SU-DHL-6 (cell line): ENCODE data around the gene ITIH3.

ENCODE experiments used
- EZH2phosphoT487 ChIP-seq: fragments of 200-600 bp; sonication (generic), shearing (Covaris generic); conservative IDR thresholded peaks from 2 replicates; pipeline ENCODE4 v1.6.1; 2018; ENCODE audit warnings: mild to moderate bottlenecking, antibody characterized with exemption, low read length, moderate library complexity, mixed read lengths
- TF ChIP-seq, protein P1 (sequence below): fragments of 200-600 bp; sonication (generic); IDR thresholded peaks from one replicate; pipeline ENCODE4 v1.5.1; 2017; ENCODE audit warnings: antibody characterized with exemption, mild to moderate bottlenecking, low read length, moderate library complexity; ENCODE audit not compliant: insufficient read depth, poor library complexity, severe bottlenecking

DNA sequence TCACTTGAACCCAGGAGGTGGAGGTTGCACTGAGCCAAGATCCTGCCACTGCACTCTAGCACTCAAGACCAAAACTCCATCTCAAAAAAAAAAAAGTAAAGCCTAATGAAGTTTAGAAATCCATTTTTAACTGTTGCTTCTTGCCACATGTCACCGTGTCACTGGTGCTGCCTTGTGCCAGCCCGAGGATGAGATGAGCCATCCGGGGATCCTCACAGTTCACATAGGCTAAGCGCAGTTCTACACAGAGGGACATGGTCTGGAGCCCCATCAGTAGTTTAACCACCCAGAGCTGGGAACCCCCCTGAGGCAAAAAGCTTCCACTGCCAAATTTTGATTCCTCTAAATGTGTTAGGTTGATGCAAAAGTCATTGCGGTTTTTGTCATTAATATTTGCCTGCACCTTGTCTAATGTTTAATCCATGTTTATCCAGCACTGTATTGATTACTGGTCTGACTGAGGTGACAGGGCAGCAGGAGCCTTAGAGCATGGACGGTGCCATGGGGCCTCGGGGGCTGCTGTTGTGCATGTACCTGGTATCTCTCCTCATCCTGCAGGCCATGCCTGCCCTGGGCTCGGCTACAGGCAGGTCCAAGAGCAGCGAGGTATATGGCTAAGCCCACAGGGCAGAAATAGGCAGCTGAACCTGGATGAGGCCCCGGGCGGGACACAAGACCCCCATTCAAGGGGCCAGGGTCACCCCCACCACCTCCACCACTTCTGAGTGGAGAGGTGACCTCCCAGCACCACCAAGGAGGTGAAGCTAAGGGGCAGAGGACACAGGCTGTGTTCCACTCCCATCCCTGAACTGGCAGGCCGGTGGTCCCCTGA is 17.3 kb upstream of the ITIH3 start, which contains the start of gene ITIH1:
- TF ChIP-seq, protein P1, sequence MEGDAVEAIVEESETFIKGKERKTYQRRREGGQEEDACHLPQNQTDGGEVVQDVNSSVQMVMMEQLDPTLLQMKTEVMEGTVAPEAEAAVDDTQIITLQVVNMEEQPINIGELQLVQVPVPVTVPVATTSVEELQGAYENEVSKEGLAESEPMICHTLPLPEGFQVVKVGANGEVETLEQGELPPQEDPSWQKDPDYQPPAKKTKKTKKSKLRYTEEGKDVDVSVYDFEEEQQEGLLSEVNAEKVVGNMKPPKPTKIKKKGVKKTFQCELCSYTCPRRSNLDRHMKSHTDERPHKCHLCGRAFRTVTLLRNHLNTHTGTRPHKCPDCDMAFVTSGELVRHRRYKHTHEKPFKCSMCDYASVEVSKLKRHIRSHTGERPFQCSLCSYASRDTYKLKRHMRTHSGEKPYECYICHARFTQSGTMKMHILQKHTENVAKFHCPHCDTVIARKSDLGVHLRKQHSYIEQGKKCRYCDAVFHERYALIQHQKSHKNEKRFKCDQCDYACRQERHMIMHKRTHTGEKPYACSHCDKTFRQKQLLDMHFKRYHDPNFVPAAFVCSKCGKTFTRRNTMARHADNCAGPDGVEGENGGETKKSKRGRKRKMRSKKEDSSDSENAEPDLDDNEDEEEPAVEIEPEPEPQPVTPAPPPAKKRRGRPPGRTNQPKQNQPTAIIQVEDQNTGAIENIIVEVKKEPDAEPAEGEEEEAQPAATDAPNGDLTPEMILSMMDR, result no peak
- no peak for TF ChIP-seq EZH2phosphoT487
